ENCODE data around the gene ANAPC7.
"Not testable (repeated sequence)": the region's sequence is repeated elsewhere in the genome, so short reads cannot be mapped to it uniquely, and the experiment has no call there.

ANAPC7 gene

DNA sequence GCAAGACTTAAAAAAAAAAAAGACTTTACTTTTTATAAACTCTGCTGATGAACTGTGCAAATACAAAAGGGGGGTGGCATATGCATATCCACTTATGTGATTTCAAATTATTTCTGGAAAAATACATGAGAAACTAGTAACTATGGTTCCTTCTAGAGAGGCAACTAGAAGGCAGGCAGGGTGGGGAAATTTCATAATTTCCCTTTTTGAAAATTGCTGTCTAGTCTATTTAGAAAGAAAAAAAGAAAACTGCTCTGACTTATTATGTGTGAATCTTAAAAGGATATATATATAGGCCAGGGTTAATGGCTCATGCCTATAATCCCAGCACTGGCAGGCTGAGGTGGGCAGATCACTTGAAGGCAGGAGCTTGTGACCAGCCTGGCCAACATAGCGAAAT, 42.3 kb downstream of the ANAPC7 start:
- TF ChIP-seq, protein P1, sequence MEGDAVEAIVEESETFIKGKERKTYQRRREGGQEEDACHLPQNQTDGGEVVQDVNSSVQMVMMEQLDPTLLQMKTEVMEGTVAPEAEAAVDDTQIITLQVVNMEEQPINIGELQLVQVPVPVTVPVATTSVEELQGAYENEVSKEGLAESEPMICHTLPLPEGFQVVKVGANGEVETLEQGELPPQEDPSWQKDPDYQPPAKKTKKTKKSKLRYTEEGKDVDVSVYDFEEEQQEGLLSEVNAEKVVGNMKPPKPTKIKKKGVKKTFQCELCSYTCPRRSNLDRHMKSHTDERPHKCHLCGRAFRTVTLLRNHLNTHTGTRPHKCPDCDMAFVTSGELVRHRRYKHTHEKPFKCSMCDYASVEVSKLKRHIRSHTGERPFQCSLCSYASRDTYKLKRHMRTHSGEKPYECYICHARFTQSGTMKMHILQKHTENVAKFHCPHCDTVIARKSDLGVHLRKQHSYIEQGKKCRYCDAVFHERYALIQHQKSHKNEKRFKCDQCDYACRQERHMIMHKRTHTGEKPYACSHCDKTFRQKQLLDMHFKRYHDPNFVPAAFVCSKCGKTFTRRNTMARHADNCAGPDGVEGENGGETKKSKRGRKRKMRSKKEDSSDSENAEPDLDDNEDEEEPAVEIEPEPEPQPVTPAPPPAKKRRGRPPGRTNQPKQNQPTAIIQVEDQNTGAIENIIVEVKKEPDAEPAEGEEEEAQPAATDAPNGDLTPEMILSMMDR (IDR thresholded peaks at IDR 0.05), result no peak
- no peak for DNase-seq
- no peak overlapping the region for H3K4me3 Mint-ChIP-seq
- no peaks in the 10 kb centered on the region for H3K9me3 Mint-ChIP-seq
- peaks cover 2% of the 10 kb centered on the region for H3K27me3 Mint-ChIP-seq (ENCODE audit: low read depth, poor library complexity)
- no peaks in the 10 kb centered on the region for H3K36me3 Mint-ChIP-seq (ENCODE audit: low read depth)
- H3K27ac Mint-ChIP-seq, result no peak overlapping the region
- peaks cover 6% of the 10 kb centered on the region for H3K4me1 Mint-ChIP-seq

DNA sequence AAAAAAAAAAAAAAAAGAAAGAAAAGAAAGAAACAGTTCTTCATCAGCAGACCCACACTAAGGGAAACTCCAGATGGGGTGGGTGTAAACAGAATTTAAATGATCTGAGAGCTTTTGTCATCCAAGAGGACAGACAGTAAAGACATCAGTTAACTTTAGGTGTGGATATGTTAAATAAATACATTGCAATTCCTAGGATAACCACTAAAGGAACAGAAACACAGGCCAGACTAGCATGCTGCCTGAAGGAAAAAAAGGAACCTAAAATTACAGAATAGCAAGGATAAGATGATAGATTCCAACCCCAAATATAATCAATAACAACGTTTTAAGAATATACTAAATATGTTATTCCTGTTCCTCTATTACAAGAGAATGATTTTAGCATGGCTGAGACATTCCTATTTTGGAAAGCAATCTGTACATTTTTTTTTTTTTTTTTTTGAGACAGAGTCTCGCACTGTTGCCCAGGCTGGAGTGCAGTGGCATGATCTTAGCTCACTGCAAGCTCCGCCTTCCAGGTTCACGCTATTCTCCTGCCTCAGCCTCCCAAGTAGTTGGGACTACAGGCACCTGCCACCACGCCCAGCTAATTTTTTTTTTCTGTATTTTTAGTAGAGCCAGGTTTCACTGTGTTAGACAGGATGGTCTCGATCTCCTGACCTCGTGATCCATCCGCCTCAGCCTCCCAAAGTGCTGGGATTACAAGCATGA, 45.0 kb downstream of the ANAPC7 start:
- not testable (repeated sequence) for H3K27ac Mint-ChIP-seq; H3K27me3 Mint-ChIP-seq (ENCODE audit: low read depth, poor library complexity); H3K4me3 Mint-ChIP-seq; H3K4me1 Mint-ChIP-seq; H3K36me3 Mint-ChIP-seq (ENCODE audit: low read depth); DNase-seq; H3K9me3 Mint-ChIP-seq
- TF ChIP-seq, protein P1 (IDR thresholded peaks at IDR 0.05), result peak; percentile 16

- peaks cover 2% of the 10 kb centered on the region for H3K4me1 Mint-ChIP-seq
- peaks cover 16% of the 10 kb centered on the region for H3K36me3 Mint-ChIP-seq (ENCODE audit: low read depth)
- no peaks in the 10 kb centered on the region for H3K9me3 Mint-ChIP-seq
- DNase-seq, result peak; percentile 19
- peaks cover 6% of the 10 kb centered on the region for H3K27me3 Mint-ChIP-seq (ENCODE audit: low read depth, poor library complexity)
- H3K4me3 Mint-ChIP-seq, result no peak overlapping the region
- TF ChIP-seq, protein P1 (IDR thresholded peaks at IDR 0.05), result no peak
- H3K27ac Mint-ChIP-seq, result peak overlapping the region; percentile 40
Observed at GRCh38 chr12:110355073-110355472, 48.4 kb downstream of the ANAPC7 start.

- H3K27ac Mint-ChIP-seq, result peak overlapping the region; percentile 8
- DNase-seq, result no peak
- TF ChIP-seq, protein P1 (IDR thresholded peaks at IDR 0.05), result no peak
- H3K27me3 Mint-ChIP-seq (ENCODE audit: low read depth, poor library complexity), result peaks cover 6% of the 10 kb centered on the region
- H3K4me3 Mint-ChIP-seq, result no peak overlapping the region
- H3K9me3 Mint-ChIP-seq, result no peaks in the 10 kb centered on the region
- H3K4me1 Mint-ChIP-seq, result peaks cover 10% of the 10 kb centered on the region
- H3K36me3 Mint-ChIP-seq (ENCODE audit: low read depth), result peaks cover 24% of the 10 kb centered on the region
Observed at GRCh38 chr12:110354172-110354780, 49.2 kb downstream of the ANAPC7 start.

GRCh38 chr12:110353211-110353965, 50.1 kb downstream of the ANAPC7 start:
- Mint-ChIP-seq H3K27me3 (ENCODE audit: low read depth, poor library complexity) (peaks cover 6% of the 10 kb centered on the region), H3K36me3 (ENCODE audit: low read depth) (peaks cover 27% of the 10 kb centered on the region), H3K4me1 (peaks cover 13% of the 10 kb centered on the region), H3K4me3 (no peak overlapping the region), H3K9me3 (no peaks in the 10 kb centered on the region), H3K27ac (peak overlapping the region; percentile 47)
- DNase-seq, result no peak
- TF ChIP-seq, protein P1 (IDR thresholded peaks at IDR 0.05), result no peak

Data from nephron progenitor cell (in vitro differentiated cells).